ENCODE results near the gene LBH.

LBH gene

GRCh38 chr2:30231212-30231995, at the start of gene LBH:
Gene LBH, plus strand, starts transcription at chr2:30231534. Its CDS starts 205 bp downstream, at chr2:30231739.
- DNase-seq, result peak; percentile 95

- no peak for DNase-seq
Measured at GRCh38 chr2:30184035-30184434, 47.3 kb upstream of the LBH start.

GRCh38 chr2:30185178-30185577, 46.2 kb upstream of the LBH start:
- DNase-seq, result no peak

- DNase-seq, result no peak
Measured at GRCh38 chr2:30188292-30188691, 43.0 kb upstream of the LBH start.

- no peak for DNase-seq
Measured at GRCh38 chr2:30190637-30191036, 40.7 kb upstream of the LBH start.

- DNase-seq, result no peak
Measured at GRCh38 chr2:30191107-30191506, 40.2 kb upstream of the LBH start.

- DNase-seq, result no peak
Measured at GRCh38 chr2:30191819-30192271, 39.5 kb upstream of the LBH start.

GRCh38 chr2:30192314-30192713, 39.0 kb upstream of the LBH start:
- DNase-seq, result no peak

- no peak for DNase-seq
Measured at GRCh38 chr2:30193104-30193681, 38.1 kb upstream of the LBH start.

GRCh38 chr2:30194421-30194820, 36.9 kb upstream of the LBH start:
- DNase-seq, result no peak

GRCh38 chr2:30195016-30195415, 36.3 kb upstream of the LBH start:
- no peak for DNase-seq

- DNase-seq, result no peak
Measured at GRCh38 chr2:30197570-30198192, 33.7 kb upstream of the LBH start.

GRCh38 chr2:30201990-30202389, 29.3 kb upstream of the LBH start:
- DNase-seq, result no peak

GRCh38 chr2:30203156-30203555, 28.2 kb upstream of the LBH start:
- no peak for DNase-seq

GRCh38 chr2:30204281-30204680, 27.1 kb upstream of the LBH start:
- DNase-seq, result no peak

- DNase-seq, result no peak
Measured at GRCh38 chr2:30205456-30205855, 25.9 kb upstream of the LBH start.

- DNase-seq, result no peak
Measured at GRCh38 chr2:30206461-30207430, 24.6 kb upstream of the LBH start.

GRCh38 chr2:30208453-30208852, 22.9 kb upstream of the LBH start:
- DNase-seq, result peak; percentile 60

- DNase-seq, result no peak
Measured at GRCh38 chr2:30209227-30209626, 22.1 kb upstream of the LBH start.

GRCh38 chr2:30213326-30213725, 18.0 kb upstream of the LBH start:
- DNase-seq, result no peak

GRCh38 chr2:30213907-30214463, 17.3 kb upstream of the LBH start:
- DNase-seq, result no peak

GRCh38 chr2:30216157-30216556, 15.2 kb upstream of the LBH start:
- no peak for DNase-seq
